Activated gamma-delta T cell (primary cell): ENCODE data around the gene MAGEL2.

Experiments
- DNase-seq: peaks from one replicate; lab custom pipeline; 2025; lab: John Stamatoyannopoulos, UW
- total RNA-seq, 2 donors: gene quantifications; one replicate each; lab custom pipeline; 2026; lab: John Stamatoyannopoulos, UW

The MAGEL2 gene
- 0 to 0.22 reads per million in 2 donors for total RNA-seq

DNA sequence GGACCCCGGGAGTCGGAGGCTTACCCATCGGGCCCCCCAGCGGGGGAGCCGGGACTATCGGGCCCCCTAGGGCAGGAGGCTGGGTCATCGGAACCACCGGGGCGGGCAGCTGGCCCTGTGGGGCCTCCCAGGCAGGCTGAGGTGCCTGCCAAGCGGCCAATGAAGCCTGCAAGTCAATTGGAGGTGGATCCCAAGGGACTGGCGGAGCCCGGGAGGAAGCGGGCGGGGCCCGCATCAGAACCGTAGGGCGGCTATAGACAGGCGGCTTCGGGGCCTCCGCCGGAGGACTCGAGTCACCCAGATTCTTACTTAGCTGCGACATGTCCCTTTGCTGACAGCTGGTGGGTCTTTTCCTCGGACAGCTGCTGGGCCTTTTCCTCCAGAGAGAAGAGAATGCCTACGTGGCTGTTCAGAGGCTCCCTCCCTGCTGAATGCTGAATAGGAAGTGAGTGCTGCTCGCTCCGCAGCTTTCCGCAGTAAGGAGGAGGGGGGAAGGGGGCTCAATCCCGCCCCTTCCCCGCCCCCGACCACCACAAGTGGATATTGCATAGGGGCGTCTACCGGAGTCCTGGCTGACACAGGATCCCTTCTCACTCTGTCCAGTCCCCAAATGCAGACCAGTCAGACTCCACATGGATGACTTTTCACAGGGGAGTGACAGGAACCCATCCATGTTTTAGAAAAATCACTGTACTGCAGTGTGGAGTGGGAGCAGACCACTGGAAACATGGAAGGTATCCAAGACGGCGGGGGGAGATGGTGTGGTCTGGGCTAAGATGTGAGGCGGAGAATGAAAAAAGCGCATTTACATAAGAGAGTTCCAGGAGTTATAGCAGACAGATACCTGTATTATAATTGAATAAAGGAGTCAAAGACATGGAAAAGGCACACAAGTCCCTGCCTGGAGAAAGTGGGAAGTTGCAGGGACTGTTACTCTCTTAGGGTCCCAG is at the start of gene MAGEL2:
MAGEL2 (minus strand) TSS at position 447 of the 950 bp plus-strand sequence; CDS start at position 322, 125 bp downstream.
- no peak for DNase-seq

DNA sequence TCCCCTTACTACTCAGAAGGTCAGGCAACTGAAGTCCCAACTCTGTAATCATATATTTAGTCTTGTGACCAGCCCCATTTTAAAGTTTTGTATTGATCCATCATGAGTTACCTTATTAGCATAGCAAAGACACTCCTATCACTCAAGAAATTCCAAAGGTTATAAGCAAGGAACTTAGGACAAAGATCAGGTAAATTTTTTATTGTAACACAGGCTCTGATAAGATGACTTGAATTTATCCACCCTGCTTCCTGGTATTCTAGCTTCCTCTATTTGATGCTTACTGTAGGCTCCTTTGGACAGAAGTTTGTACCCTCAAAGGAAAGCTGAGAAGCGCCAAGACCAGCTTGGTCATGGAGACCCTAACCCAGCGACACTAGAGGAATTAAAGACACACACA is 47.6 kb upstream of the MAGEL2 start:
- no peak for DNase-seq

DNA sequence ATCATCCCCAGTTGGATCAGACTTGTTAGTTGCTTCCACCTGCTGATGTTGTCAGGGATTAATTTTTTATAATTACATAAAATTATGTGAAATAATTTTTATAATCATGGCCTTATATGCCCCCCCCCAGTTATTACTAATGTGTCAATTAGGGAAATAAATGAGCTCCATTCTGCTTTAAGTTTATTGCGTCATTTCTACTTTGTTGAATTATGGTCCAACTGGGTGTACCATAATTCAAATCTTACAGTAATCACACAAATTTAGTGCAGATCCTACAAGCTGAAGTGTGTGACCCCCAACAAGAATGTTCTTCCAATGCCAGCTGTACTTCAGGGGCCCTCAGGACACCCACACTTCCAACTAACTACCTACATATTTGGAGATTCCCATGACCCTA is 46.9 kb upstream of the MAGEL2 start:
- DNase-seq: no peak

DNA sequence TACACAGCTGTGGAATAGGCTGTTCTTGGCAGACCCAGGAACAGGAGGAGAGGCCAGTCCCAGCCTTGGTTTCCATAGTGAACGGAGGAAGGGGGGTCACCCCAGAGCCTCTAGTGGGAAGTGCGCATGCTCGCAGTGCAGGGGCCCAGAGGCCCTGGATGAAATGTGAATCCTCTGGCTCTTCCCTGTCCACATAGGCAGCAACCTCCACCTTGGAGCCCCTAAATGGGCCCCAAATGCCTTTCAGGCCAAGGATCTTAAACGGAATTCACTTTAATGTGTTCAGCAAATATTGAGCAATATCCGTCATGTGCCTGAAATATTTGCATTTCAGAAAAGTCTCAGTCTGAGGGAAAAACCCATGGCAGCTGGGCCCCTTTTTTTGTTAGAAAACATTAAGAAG is 42.8 kb upstream of the MAGEL2 start:
- no peak for DNase-seq

DNA sequence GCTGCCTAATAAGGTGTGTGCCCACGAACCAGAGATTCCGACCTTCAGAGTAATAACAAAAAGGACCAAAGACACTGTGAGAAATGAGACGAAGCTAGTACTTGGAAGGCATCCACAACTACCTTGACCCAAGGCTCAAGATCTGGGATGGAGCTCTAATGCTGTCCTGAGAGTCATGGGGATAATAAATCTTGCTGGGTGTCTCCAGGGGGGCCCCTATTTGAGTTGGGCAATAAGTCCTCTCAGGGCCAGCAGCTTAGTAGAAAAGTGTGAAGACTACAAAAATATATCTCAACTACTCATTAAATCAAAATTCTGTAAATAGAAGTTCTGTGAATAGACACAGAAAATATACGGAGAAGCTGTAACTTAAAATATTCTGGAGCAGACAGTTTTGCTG is 42.3 kb upstream of the MAGEL2 start:
- DNase-seq: no peak

GRCh38 chr15:23687143-23687470 is 39.4 kb upstream of the MAGEL2 start, which contains the start of gene NDN:
Gene NDN (minus strand): TSS chr15:23687305. CDS start chr15:23687217, 88 bp downstream.
- no peak for DNase-seq

DNA sequence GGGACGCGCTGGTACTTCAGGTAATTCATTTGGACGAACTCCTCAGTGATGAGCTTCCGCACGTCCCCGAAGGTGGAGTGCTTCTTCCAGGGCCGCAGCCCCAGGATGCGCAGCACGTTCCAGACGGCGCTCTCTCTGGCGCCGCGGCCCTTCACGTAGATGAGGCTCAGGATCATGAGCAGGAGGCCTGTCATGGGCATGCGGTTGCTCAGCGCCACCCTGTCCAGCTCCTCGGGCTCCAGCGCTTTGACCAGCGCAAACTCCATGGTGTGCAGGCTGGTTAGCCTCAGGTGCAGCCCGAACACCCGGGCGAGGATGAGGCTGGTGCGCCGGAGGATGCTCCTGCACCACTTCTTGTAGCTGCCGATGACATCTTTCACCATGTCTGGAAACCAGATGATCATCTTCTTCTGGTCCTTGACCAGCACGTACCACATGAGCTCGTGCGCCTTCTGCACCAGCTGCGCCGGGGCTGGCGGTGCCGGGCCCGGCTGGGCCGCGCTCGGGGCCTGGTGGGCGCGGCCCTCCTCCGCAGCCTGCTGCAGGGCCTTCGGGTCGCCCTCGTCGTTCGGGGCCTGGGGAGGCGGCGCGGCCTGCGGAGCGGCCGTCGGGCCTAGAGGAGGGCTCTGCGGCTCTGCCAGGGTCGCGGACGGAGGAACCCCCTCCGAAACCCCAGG is 38.9 kb upstream of the MAGEL2 start:
- DNase-seq: no peak

DNA sequence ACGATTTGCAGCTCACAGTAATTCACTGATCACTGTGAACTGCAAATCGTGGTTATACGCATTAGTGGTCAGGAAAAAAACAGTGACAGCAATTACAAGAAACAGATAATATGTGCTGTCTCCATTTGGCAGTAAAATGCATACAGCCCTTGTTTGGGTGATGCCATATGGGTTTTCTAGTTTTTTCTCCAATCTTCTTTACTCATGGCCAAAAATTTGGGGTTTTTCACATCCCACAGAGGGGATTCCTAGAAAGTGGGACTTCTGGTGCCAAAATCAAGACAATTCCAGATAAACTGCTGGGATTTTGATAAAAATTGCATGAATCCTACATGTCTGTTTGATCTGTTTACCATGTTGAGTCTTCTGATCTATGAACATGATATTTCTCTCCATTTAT is 23.8 kb upstream of the MAGEL2 start:
- no peak for DNase-seq

GRCh38 chr15:23670970-23671369 is 23.3 kb upstream of the MAGEL2 start:
- no peak for DNase-seq

- DNase-seq: no peak
Observed at GRCh38 chr15:23663232-23663631, 15.6 kb upstream of the MAGEL2 start.

GRCh38 chr15:23648920-23649515 is 1.4 kb upstream of the MAGEL2 start:
- no peak for DNase-seq

DNA sequence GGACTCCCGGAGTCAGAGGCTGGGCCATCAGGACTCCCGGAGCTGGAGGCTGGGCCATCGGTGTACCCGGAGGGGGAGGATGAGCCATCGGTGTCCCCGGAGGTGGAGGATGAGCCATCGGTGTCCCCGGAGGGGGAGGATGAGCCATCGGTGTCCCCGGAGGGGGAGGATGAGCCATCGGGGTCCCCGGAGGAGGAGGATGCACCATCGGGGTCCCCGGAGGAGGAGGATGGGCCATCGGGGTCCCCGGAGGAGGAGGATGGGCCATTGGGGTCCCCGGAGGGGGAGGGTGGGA is 719 bp downstream of the MAGEL2 start:
- no peak for DNase-seq

- no peak for DNase-seq
Observed at GRCh38 chr15:23646165-23647000, 1.3 kb downstream of the MAGEL2 start.

GRCh38 chr15:23645371-23646164 is 2.1 kb downstream of the MAGEL2 start:
- DNase-seq: no peak

DNA sequence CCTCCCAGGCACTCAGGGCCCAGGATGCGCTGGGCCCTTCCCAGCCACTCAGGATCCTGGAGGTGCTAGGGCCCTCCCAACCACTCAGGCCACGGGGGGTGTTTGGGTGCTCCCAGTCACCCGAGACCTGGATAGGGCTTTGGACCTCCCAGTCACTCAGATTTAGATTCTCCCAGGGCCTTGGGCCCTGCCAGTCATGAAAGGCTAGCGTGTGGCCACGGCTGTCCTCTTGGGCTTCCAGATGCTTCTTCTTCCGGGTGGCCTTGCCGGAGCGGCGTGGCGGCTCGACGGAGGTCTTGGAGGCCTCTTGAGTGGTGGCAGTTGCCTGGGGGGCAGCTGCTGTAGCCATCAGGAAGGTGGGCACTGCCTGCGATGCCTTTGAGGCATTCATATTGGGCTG is 2.8 kb downstream of the MAGEL2 start:
- no peak for DNase-seq

GRCh38 chr15:23642413-23643044 is 5.1 kb downstream of the MAGEL2 start:
- no peak for DNase-seq

DNA sequence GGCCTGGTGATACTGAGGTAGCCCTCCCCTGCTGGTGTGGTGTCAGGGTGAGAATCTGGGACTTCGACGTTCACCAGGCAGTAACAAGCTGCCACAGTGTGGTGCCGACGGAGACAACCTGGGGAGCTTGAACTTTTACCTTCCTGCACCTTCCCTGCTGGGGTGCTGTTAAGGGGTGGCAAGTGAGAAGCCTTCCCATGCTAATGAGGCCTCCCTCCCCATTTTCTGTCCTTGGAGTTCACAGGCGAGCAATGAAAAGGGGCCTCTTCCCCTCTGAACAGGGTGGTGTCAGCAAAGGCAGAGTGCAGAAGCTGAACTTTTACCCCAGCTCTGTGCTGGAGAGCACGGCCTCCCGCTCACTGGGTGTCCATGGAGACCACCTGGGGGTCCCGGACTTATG is 13.5 kb downstream of the MAGEL2 start:
- no peak for DNase-seq

DNA sequence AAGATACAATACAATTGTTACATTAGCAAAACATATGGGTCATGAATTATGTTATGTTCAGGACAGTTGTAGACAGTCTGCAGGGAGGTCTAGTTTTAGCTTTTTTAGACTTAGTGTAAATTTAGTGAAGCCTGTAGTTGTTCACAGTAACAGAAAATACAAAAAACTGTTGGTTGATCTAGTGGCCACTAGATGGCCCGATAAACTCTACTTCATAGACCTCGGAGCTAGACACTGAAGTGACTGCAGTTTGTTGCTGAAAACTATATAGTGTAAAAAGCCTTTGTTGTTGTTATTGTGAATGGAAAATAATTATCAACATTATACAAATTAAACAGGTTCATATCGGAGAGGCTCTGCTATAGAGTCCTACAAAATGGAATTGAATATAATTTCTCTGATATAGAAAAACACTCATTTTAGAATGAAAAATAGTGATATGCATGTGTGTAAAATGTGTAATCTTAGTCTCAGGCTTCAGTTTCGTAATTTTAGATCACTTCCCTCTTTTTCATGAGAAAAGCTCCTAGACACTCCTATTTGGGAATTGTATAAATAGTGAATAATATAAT is 18.3 kb downstream of the MAGEL2 start:
- DNase-seq: no peak

- no peak for DNase-seq
Observed at GRCh38 chr15:23628612-23629233, 18.9 kb downstream of the MAGEL2 start.

GRCh38 chr15:23616536-23616935 is 31.1 kb downstream of the MAGEL2 start:
- DNase-seq: no peak
